ENCODE data around the gene TRPV4. TPM values are rescaled to one million over a fixed set of nuclear protein-coding genes. Genes with fewer than 3 reads are reported as not detected.

Gene TRPV4
- total and polyA plus RNA-seq, 10 of the 15 experiments (the other 5 are each of a cell fraction or from before 2014, with no cell fraction given): not detected

- no peak for TF ChIP-seq ZBTB33 (IDR thresholded peaks at IDR 0.05)
- no peak for TF ChIP-seq CHD2 (IDR thresholded peaks at IDR 0.05; ENCODE audit: borderline replicate concordance, low read depth, low read length)
- TF ChIP-seq CHD1 (IDR thresholded peaks at IDR 0.05; ENCODE audit: low read depth, low read length): no peak
- TF ChIP-seq YBX1 (IDR thresholded peaks at IDR 0.05): no peak
Measured at GRCh38 chr12:109735825-109736551, 97.2 kb downstream of the TRPV4 start (continued).

GRCh38 chr12:109735051-109735521, 98.1 kb downstream of the TRPV4 start:
- ATAC-seq: no peak
- Histone ChIP-seq H3K27me3 (replicated peaks in 1 of 2; ENCODE audit: control insufficient read depth in 2 of 2, insufficient read depth in 2 of 2, low read length in 1 of 2) (no peaks in the 10 kb centered on the region; a peak in 2 of 4 replicates), H2AFZ (ENCODE audit: control insufficient read depth, low read depth, low read length) (no peak overlapping the region), H3K36me3 (ENCODE audit: control insufficient read depth in 2 of 2, insufficient read depth in 2 of 2, low read length in 1 of 2) (no peaks in the 10 kb centered on the region), H3K27ac (ENCODE audit: control insufficient read depth, insufficient read depth) (no peak overlapping the region), H4K20me1 (ENCODE audit: control insufficient read depth, insufficient read depth) (no peaks in the 10 kb centered on the region), H3K9ac (ENCODE audit: control insufficient read depth, insufficient read depth, low read length) (no peak overlapping the region), H3K4me2 (ENCODE audit: control insufficient read depth, insufficient read depth) (no peak overlapping the region), H3K4me3 (no peak overlapping the region), H3K9me3 (replicated peaks; ENCODE audit: control insufficient read depth, insufficient read depth, low read length) (no peaks in the 10 kb centered on the region), H3K79me2 (ENCODE audit: control insufficient read depth, insufficient read depth, low read length) (no peaks in the 10 kb centered on the region), H3K4me1 (ENCODE audit: control insufficient read depth, insufficient read depth, low read length) (no peaks in the 10 kb centered on the region)
- SMC1A ChIA-PET (ENCODE audit: uncharacterized antibody, unreplicated experiment): no interaction called here
- intact Hi-C loops (cut with micrococcal nuclease; ENCODE audit: unreplicated experiment) (no loop called here), in situ Hi-C loops (cut with MboI) (no loop called here)
- RAD21 ChIA-PET (ENCODE audit: unreplicated experiment): no interaction called here
- CTCF ChIA-PET: interaction anchor here (0.6 kb wide), 1 partner anchor 963 kb away, joined by 3 read pairs; no protein-coding TSS in a partner anchor
- BruUV-seq (replicated peaks): no TSS peak
- FAIRE-seq: no peak
- DNase-seq (ENCODE audit: low read depth, low spot score): no peak
- POLR2A ChIA-PET: no interaction called here
- 37% methylated on average over 12 of the region's 12 CpGs for WGBS (ENCODE audit: insufficient coverage, insufficient replicate concordance, low lambda C conversion rate, missing lambda C conversion rate)
- no peak for TF ChIP-seq PRDM15 (CRISPR knock-in tag; IDR thresholded peaks at IDR 0.05)
- no peak for TF ChIP-seq POLR2AphosphoS2 (IDR thresholded peaks at IDR 0.05; ENCODE audit: low read depth, low read length)
- no peak for TF ChIP-seq SMAD5 (IDR thresholded peaks at IDR 0.05; ENCODE audit: low read depth)
- TF ChIP-seq EED (IDR thresholded peaks at IDR 0.05; ENCODE audit: low read depth): no peak
- no peak for TF ChIP-seq ATF2 (IDR thresholded peaks at IDR 0.05; ENCODE audit: low read length)
- no peak for TF ChIP-seq IKZF2 (IDR thresholded peaks at IDR 0.05)
- no peak for TF ChIP-seq NBN (IDR thresholded peaks at IDR 0.05)
- no peak for TF ChIP-seq CBX3 (IDR thresholded peaks at IDR 0.05; ENCODE audit: borderline replicate concordance, low read depth)
- no peak for TF ChIP-seq NFYA (IDR thresholded peaks at IDR 0.05; ENCODE audit: borderline replicate concordance, low read depth, low read length)
- no peak for TF ChIP-seq MXI1 (IDR thresholded peaks at IDR 0.05; ENCODE audit: low read depth, low read length)
- no peak for TF ChIP-seq SUZ12 (IDR thresholded peaks at IDR 0.05; ENCODE audit: unreplicated experiment)
- TF ChIP-seq GABPA (IDR thresholded peaks at IDR 0.05; ENCODE audit: low read depth): no peak
- TF ChIP-seq SP1 (IDR thresholded peaks at IDR 0.05; ENCODE audit: low read depth, low read length): no peak

All from GM12878 (cell line).